ENCODE results near the gene GPR12. TPM values are rescaled to one million over a fixed set of nuclear protein-coding genes. Genes with fewer than 3 reads are reported as not detected.

The GPR12 gene
- total and polyA plus RNA-seq, 2 donors (not counting 3 experiments of a cell fraction or from before 2014, with no cell fraction given): not detected

DNA sequence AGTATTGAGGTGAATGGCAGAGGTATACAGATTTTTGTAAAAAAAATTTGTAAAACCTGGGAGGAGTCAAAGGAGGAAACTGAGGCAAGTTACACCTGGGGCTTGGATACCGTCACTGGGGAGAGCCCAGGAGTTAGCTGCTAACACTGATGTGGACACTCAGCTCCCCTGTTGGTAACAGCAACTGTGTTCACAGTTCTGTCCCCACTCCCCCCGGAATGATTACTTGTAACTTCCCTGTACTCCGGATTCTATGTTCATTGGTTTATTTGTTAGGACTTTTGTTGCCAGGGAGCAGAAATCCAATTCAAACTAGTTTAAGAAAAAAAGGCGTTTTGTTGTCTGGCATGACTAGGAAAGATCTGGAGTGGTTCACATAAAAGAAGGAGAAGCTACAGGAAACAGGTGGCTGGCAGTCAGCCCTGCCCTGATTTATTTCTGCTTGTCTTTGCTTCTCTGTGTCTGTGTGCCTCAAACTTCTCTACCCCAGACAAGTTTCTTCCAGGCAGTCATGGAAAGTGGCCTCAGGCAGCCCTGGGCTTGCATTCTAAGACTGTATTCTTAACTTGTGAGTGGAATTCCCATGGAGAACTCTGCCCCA lies 2.3 kb upstream of the GPR12 start:
- FAIRE-seq: no peak
- BruUV-seq (replicated peaks): no TSS peak
- POLR2A ChIA-PET: no interaction called here

DNA sequence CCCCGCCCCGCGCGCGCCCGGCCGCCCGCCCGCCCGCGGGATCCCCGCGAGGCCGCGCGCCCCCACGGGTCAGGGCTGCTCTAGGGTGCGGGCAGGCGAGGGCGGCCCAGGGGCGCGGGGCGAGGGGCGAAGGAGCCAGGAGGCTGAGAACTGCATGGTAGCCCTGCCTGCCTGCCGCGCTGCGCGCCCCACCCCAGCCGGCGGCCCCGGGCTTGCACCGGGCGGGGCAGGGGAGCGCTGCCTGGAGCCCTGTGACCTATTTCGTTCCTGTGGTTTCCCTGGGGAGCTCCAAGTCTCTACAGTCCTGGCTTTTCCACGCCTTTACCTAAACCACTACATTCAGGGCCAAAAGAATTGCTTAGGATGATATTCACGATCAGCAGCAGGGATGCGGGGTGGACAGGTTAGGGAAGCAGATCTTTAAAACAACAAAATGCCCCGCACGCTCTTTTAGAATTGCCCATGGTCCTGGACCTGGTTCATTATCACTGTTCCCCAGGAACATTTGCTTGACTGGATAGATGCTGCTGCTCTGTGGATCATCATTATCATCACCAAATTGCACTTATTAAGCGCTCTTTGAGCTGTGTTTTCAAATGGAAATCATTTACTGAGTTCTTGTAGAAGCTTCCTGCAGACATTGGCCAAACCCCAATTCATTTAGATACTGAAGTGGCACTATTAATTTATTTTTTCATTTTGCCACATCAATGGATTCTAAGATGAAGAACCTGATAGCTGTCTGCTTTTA lies 421 bp upstream of the GPR12 start:
- Histone ChIP-seq H3K4me2 (ENCODE audit: insufficient read depth, low read length) (no peak overlapping the region), H3K4me1 (ENCODE audit: control insufficient read depth, extremely low read depth, insufficient read depth, low read length) (no peaks in the 10 kb centered on the region), H3K4me3 (replicated peaks in 1 of 3; ENCODE audit: insufficient read depth in 1 of 3, low read depth in 1 of 3, low read length in 3 of 3) (no peak overlapping the region), H3K9ac (replicated peaks; ENCODE audit: extremely low read depth, insufficient read depth, low read length) (no peak overlapping the region), H3K27me3 (ENCODE audit: control insufficient read depth in 2 of 2, insufficient read depth in 2 of 2, low read length in 2 of 2) (peaks cover 40 to 48% of the 10 kb centered on the region in 2 experiments), H2AFZ (ENCODE audit: low read depth, low read length) (no peak overlapping the region), H3K36me3 (ENCODE audit: control insufficient read depth in 2 of 2, extremely low read depth in 1 of 2, insufficient read depth in 2 of 2, low read length in 2 of 2) (no peaks in the 10 kb centered on the region), H3K9me3 (replicated peaks; ENCODE audit: control insufficient read depth, insufficient read depth, low read length) (no peaks in the 10 kb centered on the region), H3K79me2 (ENCODE audit: control insufficient read depth, insufficient read depth, low read length) (no peaks in the 10 kb centered on the region), H3K27ac (ENCODE audit: insufficient read depth, low read depth, low read length) (no peak overlapping the region), H3K9me1 (replicated peaks; ENCODE audit: control insufficient read depth, extremely low read depth, insufficient read depth, low read length) (no peaks in the 10 kb centered on the region), H4K20me1 (replicated peaks; ENCODE audit: control insufficient read depth, extremely low read depth, insufficient read depth, low read length) (no peaks in the 10 kb centered on the region)
- CTCF ChIA-PET: interaction anchor here (1.2 kb wide), 1 partner anchor 17 kb away, joined by 3 read pairs; no protein-coding TSS in a partner anchor
- dilution Hi-C loops (cut with MboI; ENCODE audit: extremely low pct_ligation_motif_present, low sequenced_read_pairs): no loop called here
- BruUV-seq (replicated peaks): no TSS peak
- POLR2A ChIA-PET: no interaction called here
- no peak for DNase-seq (ENCODE audit: low read depth, low spot score)
- intact Hi-C loops (cut with micrococcal nuclease): no loop called here
- no peak for FAIRE-seq
- TF ChIP-seq POLR2AphosphoS5 (IDR thresholded peaks at IDR 0.05; ENCODE audit: insufficient read depth, low read depth, low read length) (no peak), EZH2 (IDR thresholded peaks at IDR 0.05; ENCODE audit: borderline replicate concordance, low read depth, low read length, severe bottlenecking) (peak; percentile 14)

More for the DNA sequence above, 2.3 kb upstream of the GPR12 start:
- no peaks in the 10 kb centered on the region for H3K36me3 ChIP-seq (ENCODE audit: control insufficient read depth in 2 of 2, extremely low read depth in 1 of 2, insufficient read depth in 2 of 2, low read length in 2 of 2)
- no peak for DNase-seq (ENCODE audit: low read depth, low spot score)
- H3K4me2 ChIP-seq (ENCODE audit: insufficient read depth, low read length): no peak overlapping the region
- CTCF ChIA-PET: no interaction called here
- TF ChIP-seq MYC (IDR thresholded peaks at IDR 0.05; ENCODE audit: low read depth, low read length) (no peak), GATA2 (IDR thresholded peaks at IDR 0.05; ENCODE audit: insufficient read depth, insufficient read length, low read depth, low read length) (no peak), JUN (IDR thresholded peaks at IDR 0.05; ENCODE audit: borderline replicate concordance, insufficient read depth, insufficient read length, low read depth) (no peak)
- intact Hi-C loops (cut with micrococcal nuclease): no loop called here
- H3K9ac ChIP-seq (replicated peaks; ENCODE audit: extremely low read depth, insufficient read depth, low read length): no peak overlapping the region
- no peak overlapping the region for H3K27ac ChIP-seq (ENCODE audit: insufficient read depth, low read depth, low read length)
- H3K79me2 ChIP-seq (ENCODE audit: control insufficient read depth, insufficient read depth, low read length): no peaks in the 10 kb centered on the region
- H3K4me3 ChIP-seq (replicated peaks in 1 of 3; ENCODE audit: insufficient read depth in 1 of 3, low read depth in 1 of 3, low read length in 3 of 3): no peak overlapping the region
- dilution Hi-C loops (cut with MboI; ENCODE audit: extremely low pct_ligation_motif_present, low sequenced_read_pairs): no loop called here
- no peaks in the 10 kb centered on the region for H4K20me1 ChIP-seq (replicated peaks; ENCODE audit: control insufficient read depth, extremely low read depth, insufficient read depth, low read length)
- H3K4me1 ChIP-seq (ENCODE audit: control insufficient read depth, extremely low read depth, insufficient read depth, low read length): no peaks in the 10 kb centered on the region
- H3K27me3 ChIP-seq (ENCODE audit: control insufficient read depth in 2 of 2, insufficient read depth in 2 of 2, low read length in 2 of 2): peaks cover 38 to 43% of the 10 kb centered on the region in 2 experiments
- H3K9me1 ChIP-seq (replicated peaks; ENCODE audit: control insufficient read depth, extremely low read depth, insufficient read depth, low read length): no peaks in the 10 kb centered on the region
- no peak overlapping the region for H2AFZ ChIP-seq (ENCODE audit: low read depth, low read length)
- no peaks in the 10 kb centered on the region for H3K9me3 ChIP-seq (replicated peaks; ENCODE audit: control insufficient read depth, insufficient read depth, low read length)
